K562 (cell line): ENCODE results near the gene TSPAN13.

Source experiments
- NFE2L1 ChIP-seq: fragments of 450-650 bp; IDR thresholded peaks from 2 replicates; pipeline ENCODE4 v1.6.1; 2016; ENCODE audit warnings: missing genetic modification characterization, low read depth, mild to moderate bottlenecking, missing compliant biosample characterization, moderate library complexity, borderline replicate concordance
- POLR2A ChIP-seq: fragments of 450-650 bp; conservative IDR thresholded peaks from 2 replicates; pipeline ENCODE4 v1.6.1; 2016
- REST ChIP-seq, 2 experiments: fragments of 450-650 bp; formaldehyde crosslinking in 1 of 2; IDR thresholded peaks; 2 replicates each; pipeline versions ENCODE4 v1.4.0 to v1.6.1; 2014 to 2020; ENCODE audit warnings: mild to moderate bottlenecking in 2 of 2, borderline replicate concordance in 1 of 2, low read depth in 1 of 2
- ZBTB8A ChIP-seq: fragments of 450-650 bp; IDR thresholded peaks from 2 replicates; pipeline ENCODE4 v1.6.1; 2018; ENCODE audit warnings: mild to moderate bottlenecking, moderate library complexity; ENCODE audit not compliant: partially characterized antibody
- ZEB2 ChIP-seq: fragments of 450-650 bp; IDR thresholded peaks from 2 replicates; pipeline ENCODE4 v1.6.1; 2016
- ZNF263 ChIP-seq: sonication (generic); formaldehyde crosslinking; IDR thresholded peaks from 2 replicates; pipeline ENCODE4 v1.8.0; 2022; ENCODE audit warnings: mild to moderate bottlenecking, missing genetic modification reagents, borderline replicate concordance
- TF ChIP-seq, protein P1 (sequence below), 3 experiments: IDR thresholded peaks in 2 of 3; conservative IDR thresholded peaks in 1 of 3; 2 replicates each; pipeline ENCODE4 v1.5.1; 2011 to 2012; ENCODE audit warnings: low read length in 3 of 3, mild to moderate bottlenecking in 3 of 3, control low read depth in 2 of 3, improper control_type of control experiment in 1 of 3, inconsistent platforms in 1 of 3, low read depth in 1 of 3, mixed read lengths in 1 of 3, moderate library complexity in 1 of 3; ENCODE audit not compliant: insufficient read depth in 2 of 3

DNA sequence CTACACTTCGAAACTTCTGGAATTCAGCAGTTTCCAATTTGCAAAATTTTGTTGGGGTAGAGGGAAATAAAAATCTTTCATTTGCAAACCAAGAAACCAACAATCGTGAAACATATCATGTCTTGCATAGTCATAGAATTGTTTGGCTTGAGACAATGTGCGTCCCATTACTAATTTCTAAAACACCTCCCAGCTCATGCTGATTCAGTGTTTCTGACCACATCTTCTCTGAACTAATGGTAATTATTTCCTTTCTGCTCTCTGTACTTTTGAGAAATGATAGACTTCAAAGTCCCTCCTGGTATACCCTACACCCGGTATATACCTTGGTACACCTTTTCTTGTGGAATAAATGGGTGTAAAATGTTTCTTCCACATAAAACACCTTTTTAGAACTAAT lies 41.8 kb upstream of the TSPAN13 start:
- TF ChIP-seq, protein P1, sequence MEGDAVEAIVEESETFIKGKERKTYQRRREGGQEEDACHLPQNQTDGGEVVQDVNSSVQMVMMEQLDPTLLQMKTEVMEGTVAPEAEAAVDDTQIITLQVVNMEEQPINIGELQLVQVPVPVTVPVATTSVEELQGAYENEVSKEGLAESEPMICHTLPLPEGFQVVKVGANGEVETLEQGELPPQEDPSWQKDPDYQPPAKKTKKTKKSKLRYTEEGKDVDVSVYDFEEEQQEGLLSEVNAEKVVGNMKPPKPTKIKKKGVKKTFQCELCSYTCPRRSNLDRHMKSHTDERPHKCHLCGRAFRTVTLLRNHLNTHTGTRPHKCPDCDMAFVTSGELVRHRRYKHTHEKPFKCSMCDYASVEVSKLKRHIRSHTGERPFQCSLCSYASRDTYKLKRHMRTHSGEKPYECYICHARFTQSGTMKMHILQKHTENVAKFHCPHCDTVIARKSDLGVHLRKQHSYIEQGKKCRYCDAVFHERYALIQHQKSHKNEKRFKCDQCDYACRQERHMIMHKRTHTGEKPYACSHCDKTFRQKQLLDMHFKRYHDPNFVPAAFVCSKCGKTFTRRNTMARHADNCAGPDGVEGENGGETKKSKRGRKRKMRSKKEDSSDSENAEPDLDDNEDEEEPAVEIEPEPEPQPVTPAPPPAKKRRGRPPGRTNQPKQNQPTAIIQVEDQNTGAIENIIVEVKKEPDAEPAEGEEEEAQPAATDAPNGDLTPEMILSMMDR (IDR thresholded peaks at IDR 0.05 in 2 of 3, conservative IDR thresholded peaks at IDR 0.05 in 1 of 3; ENCODE audit: insufficient read depth in 2 of 3, low read depth in 1 of 3, low read length in 3 of 3): no peak
- TF ChIP-seq POLR2A (no peak), ZNF263 (CRISPR knock-in tag) (no peak), ZBTB8A (no peak), ZEB2 (no peak), NFE2L1 (tag) (no peak), REST (IDR thresholded peaks at IDR 0.05; ENCODE audit: borderline replicate concordance) (no peak), REST (CRISPR knock-in tag; IDR thresholded peaks at IDR 0.05; ENCODE audit: low read depth) (no peak)
